Kasumi-1 (cell line): ENCODE measurements around the gene AUTS2.
"Not testable (repeated sequence)": the region's sequence is repeated elsewhere in the genome, so short reads cannot be mapped to it uniquely, and the experiment has no call there.

Source experiments
- DNase-seq, 2 experiments: peaks; one replicate each; lab custom pipeline; 2025; lab: John Stamatoyannopoulos, UW

Gene AUTS2

DNA sequence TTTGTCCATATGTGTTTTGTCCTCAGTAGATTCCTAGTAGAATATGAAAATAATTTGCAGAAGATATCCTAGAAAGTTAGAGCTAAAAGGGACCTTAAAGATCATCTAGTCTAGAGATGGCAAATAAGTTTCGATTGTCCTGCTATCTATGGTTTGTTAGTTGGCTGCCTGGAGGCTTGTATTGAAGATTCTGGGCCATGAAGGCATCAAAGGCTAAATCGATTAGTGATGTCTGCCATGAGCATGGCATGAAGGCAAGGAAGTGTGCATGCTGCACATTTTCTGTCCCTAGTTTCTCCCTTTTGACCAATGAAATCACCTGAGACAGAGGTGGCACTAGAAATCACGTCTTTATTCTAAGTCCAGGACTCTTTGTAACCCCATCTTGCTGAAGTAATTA is 979.9 kb downstream of the AUTS2 start:
- DNase-seq = no peak

DNA sequence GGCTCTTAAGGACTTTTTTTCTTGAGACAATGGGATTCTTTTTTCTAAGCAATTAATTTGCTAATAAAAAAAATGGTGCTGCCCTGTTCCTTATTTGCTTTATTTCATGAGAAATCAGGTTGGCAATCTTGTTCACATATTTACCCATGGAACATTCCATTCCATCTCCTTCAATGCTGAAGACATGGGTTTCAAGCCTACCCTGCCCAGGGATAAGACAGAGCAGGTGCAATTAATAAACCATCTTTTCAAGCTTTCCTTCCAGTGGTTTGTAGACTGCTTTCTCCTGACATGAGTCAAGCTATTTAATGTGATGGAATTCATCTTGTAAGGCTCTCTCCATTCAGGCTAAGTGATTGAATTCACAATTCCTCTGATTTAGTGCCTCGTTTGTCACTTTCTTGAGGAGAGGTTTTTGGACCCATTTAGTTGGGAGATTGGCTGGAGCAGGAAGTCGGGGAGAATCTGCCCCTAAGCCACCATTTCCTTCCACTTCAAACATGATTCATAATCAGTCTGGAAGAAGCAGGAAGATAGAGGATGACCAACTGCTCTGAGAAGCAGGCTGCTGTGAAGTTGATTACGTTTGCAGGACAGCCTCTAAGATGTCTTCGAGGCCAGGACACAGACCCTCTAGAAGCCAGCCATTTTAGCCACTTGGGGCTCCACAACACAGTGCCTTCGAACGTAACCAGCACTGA is 981.3 kb downstream of the AUTS2 start:
- no peak for DNase-seq

DNA sequence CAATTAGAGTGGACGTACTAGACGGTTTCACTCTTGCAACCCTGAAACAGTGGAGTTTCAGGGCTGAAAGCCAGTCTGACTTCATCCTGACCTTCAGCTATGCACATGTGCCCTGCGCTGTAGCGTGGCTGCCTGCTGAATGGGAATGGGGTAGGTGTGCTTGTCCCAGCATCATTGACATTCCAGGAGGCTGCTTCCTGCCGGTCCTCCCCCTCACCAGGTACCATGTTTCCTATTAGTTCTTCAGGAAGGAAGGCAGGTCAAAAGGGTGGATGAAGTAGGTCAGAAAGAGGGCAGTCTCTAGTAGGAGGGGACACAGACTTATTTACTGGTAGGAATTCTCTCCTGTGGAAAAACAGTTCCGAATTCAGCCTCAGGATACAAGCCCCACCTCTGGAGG is 981.9 kb downstream of the AUTS2 start:
- no peak for DNase-seq

DNA sequence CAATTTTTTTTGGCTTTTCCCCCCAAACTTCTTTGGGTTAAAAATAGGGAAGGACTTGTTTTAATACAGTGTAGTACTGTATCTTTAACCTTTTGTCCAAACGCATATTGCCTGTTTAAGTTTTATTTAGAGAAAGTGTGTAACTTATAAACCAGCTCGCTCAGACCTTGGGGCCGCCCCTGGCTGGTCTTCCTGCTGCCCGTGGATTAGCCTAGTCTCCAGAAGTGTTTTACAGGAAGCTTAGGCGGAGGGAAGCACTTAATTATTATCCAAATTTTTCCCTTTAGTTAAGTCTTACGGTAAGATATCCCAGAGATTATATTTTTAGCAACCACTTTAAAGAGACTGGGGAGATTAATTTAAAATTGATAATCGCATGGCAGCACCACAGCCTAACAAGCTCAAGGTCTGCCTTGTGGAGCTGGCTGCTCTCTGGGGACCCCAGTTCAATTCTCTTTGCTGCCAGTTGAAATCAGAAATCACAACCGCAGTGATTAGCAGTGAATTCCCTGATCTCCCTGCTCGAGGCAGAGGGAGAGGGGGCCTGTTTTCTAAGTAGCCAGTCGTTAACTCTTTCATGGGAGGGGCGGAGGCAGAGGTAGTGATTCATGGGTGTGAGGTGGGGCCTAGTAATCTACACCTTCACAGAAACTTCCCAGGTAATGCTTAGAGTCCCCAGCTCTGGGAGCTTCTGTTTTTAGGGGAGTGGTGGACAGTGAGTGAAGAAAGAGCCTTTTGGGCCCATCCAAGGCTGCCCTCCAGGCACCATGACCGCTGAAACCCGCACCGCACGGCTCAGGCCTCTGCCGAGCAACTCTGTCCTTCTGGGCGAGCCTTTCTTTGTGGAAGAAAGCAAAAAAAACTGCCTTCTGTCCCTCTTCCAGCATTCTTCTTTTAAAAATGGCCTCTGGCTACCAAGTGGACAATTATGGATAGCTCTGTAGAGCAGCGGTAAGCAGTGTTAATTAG is 984.9 kb downstream of the AUTS2 start:
- DNase-seq = no peak

DNA sequence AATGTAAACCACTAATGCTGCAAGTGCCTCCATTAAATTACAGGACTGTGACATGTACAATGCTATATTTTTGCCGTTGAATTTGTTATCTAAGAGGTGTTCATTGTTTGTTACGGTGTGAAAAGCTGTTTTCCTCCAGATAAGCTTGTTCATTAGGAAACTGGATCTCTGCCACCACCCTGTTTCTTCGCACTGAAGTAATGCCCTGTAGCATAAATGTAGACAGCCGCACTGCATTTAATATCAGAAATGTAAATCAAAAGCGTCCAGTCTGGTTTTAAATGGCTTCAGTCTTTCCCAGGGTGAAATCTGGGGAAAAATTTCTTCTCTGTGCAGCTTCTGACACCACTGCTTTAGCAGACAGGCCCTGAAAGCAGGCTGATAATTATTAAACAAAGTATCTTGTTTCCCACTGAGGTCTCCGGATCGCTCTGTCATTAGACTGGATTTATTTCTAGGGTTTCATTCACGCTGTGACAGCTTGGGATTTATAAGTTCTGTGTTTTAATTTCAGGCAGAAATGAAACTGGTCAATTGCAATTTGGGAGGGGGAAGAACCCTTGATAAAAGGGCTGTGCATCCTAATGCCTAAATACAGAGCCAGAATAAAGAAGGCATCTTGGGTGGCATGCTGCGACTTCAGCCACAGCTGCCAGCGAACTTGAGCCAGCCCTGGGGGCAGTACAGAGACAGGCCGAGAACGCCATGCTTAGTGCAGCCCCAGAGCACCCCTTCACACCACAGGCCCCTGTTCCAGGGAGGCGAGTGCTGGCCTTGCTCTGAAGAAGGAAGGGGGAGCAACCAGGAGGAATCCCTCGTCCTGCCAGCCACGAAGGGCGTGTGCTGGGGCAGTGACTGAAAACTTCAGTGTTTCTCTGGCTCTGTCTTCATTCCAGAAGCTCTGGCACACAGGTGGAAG is 985.9 kb downstream of the AUTS2 start:
- DNase-seq = no peak

DNA sequence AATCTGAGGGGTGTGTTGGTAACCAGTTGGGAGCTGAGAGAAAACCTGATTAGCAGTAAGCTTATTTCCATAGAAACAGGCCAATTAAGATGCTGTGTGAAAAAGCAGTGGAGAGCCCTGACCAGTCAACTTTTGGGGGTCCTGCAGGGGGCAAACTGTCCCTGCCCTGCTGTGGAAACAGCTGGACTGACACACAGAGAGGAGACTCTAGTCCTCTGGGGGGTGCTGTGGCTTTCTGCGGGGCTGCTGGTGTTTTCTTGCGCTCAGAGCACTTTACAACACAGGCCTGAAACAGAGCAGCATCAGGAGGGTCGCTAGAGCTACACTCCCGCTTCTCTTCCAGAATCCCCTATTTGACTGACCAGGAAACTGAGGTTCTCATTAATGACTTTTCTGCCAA is 986.8 kb downstream of the AUTS2 start:
- DNase-seq = no peak

DNA sequence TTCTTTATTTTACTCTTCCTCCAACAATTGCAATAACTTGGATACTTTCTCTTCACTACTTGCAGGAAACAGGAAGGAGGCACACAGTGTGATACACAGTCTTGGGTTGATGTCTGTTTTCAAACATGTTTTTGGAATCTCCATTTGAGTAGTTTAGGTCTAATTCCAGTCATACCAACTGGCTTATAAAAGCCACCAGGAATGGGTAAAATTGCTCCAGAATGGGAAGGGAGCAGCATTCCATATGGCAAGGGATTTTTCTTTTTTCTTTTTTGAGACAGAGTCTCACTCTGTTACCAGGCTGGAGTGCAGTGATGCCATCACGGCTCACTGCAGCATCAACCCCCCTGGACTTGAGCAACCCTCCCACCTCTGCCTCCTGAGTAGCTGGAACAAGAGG is 988.5 kb downstream of the AUTS2 start:
- no peak for DNase-seq

DNA sequence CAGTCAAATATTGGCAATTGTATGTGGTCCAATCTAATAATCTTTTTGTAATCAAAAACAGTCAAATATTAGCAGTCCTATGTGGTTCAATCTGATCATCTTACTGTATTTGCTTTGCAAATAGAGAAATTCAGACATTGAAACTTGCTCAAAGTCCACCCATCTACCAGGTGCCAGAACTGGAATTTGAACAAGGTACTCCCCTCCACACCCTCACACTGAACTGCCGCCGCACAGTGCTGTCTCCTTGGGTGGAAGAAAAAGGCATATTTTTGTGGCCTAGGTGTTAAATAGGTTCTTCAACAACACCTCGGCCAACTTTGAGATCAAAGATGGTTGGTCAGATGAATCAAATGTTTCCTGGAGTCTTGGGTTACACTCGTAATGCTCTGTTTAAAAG is 989.5 kb downstream of the AUTS2 start:
- DNase-seq = no peak

DNA sequence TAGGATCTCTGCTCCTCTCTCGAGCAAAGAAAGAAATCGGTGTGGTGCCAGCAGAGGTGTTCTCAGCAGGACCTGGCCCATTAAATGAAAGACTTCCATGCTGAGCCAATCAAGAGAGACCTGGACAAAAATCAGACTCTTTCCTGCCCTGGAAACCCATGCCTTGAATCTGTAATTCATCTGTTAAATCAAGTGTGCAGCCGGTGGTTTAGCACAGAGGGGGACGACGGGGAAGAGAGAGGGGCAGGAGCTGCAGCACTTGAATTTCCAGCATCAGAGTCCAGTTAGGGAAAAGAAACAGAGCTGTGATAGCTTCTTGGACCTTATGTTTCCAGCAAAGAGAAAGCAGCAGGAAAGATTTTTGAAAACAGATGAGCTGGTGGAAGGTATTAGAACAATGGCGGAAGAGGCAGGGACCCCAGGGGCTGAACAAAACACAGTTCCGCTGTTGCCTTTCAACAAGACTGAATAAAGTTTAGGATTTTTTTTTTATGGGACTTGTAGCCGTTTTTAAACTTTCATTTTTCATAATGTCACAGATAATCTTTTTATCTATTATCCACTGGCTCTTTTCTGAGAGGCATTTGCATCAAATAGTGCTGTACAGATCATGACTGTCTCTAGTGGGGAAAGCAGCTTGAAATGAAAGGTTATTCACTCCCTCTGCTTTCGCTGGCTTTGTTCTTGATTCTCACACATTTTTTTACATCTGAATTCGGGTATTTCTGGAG is 990.1 kb downstream of the AUTS2 start:
- no peak for DNase-seq

DNA sequence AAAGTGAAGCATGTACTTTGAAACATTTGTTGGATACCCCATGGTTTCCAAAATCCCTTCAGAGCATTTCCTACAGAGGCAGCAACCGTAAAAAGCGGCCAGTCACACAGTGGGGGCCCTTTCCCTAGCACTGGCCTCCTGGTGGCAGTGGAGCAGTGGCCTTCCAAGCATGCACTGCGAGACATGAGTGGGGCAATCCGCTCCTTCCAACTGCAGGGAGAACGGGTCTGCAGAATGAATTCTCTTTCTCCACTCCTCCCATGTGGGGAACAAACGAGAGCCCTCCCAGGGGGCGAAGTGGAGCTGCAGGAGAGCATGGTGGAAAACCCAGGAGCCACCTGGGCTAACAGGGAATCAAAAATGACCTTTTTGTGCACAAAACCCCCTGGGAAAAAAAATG is 990.7 kb downstream of the AUTS2 start:
- no peak for DNase-seq

DNA sequence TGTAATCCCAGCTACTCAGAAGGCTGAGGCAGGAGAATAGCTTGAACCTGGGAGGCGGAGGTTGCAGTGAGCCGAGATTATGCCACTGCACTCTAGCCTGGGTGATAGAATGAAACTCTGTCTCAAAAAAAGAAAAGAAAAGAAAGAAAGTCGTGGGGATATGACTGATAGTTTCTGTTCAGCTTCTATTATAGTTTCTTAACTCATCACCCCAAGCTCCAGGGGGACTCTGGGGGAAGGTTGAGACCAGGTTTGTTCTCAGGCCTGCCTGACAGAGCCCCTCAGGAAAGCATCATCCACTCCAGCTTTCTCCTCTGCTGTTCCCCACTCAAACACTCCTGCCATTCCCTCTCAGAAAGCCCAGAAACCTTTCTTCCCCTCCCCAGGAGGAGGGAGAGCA is 991.3 kb downstream of the AUTS2 start:
- DNase-seq = no peak

DNA sequence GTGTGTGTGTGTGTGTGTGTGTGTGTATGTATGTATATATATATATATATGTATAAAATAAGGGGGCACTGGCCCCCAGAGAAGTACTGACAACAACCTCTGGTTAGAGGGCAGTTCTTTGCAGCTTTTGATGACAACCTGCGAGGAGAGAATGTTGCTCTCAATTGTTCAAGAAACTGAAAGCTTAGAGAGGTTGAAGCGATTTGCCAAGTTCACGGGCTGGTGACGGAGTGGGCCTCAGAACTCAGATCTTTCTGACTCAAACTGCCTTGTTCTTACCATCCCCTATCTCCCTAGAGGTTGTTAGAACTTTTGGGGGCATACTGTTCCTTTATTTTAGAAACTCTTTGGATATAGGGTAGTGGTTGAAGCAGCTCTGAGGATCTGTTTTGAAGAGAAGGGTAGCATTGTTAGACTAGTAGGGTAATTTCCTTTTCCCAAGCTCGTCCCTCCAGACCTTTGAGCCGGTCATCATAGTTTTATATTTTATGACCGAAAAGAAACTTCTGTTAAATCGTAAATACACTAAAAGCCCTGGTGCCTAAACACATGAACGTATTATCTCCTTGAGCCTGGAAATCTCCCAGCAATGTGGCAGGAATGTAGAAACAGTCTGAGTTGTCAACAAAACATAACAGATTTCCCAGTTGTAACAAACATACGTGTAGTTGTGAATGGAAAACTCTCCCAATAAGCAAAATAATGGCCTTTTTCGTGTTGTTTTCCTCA is 992.0 kb downstream of the AUTS2 start:
- DNase-seq = no peak

DNA sequence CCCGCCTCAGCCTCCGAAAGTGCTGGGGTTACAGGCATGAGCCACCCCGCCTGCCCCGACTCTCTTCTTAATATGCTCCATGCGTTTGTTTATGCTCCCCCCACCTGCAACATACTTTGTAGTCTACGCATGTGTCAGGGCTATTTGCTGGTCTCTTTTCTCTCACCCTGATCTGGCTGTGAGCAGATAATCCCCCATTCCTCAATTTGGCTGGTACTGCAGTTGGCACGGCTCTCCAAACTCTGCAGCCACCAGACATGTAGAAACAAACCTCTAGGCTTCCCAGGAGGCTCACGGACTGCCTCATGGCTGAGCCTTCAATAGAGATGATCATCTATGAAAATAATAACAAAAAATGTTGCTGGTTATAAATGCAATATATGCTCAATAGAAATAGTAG is 993.4 kb downstream of the AUTS2 start:
- no peak for DNase-seq

DNA sequence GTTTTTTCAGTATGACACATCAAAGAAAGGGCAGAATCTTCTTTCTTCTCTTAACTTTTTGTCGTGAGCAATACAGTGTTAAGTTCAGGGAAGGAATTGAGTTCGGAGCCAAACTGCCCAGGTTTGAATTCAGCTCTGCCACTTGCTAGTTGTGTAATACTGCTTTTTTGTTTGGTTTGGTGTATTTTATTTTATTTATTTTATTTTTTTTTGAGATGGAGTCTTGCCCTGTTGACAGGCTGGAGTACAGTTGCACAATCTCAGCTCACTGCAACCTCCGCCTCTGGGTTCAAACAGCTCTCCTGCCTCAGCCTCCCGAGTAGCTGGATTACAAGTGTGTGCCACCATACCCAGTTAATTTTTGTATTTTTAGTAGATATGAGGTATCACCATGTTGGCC is 993.9 kb downstream of the AUTS2 start:
- DNase-seq = no peak

DNA sequence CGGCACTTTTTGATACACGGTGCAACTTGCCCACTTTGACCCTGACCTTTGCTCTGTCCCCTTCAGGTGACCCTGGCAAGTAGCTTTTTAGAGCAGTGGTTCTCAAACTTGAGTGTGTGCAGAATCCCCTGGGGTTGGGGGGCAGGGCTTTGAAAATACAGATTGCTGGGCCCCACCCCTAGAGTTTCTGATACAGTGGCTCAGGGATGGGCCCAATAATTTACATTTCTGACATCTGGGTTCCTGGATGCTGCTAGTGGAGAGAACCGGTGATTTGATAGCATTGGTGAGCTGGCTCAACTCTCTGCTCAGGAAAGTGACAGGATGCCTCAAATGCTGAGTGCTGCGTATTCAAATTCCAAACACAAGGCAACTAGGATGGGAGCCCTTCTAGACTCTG is 995.9 kb downstream of the AUTS2 start:
- DNase-seq = no peak

DNA sequence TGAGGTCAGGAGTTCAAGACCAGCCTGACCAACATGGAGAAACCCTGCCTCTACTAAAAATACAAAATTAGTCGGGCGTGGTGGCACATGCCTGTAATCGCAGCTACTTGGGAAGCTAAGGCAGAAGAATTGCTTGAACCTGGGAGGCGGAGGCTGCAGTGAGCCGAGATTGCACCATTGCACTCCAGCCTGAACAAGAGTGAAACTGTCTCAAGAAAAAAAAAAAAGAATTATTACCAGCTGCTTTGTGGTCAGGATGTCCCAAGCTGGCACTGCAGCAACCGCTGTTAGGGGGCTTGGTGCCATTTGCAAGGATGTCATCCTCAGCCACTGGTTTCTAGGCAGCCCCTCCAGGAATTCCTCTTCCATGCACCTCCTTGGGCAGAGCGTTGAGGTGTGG is 996.6 kb downstream of the AUTS2 start:
- DNase-seq = not testable (repeated sequence)

DNA sequence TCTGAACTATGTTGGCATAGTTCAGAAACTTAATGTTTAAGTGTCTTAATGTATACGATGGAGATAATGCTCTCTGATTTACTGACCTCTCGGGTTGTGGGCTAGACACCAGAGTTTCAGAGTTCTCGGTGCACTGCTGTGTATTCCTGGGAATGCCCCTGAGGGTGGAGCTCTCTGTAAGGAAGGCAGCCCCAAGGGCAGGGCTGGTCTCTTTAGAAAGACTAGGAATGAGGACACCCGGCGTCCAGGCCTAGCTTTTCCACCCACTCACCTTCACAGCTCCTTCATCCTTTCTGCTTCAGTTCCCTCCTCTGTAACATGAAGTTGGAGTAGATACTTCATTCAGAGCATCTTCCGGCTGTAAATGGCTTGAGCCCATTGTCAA is 997.1 kb downstream of the AUTS2 start:
- DNase-seq = no peak

DNA sequence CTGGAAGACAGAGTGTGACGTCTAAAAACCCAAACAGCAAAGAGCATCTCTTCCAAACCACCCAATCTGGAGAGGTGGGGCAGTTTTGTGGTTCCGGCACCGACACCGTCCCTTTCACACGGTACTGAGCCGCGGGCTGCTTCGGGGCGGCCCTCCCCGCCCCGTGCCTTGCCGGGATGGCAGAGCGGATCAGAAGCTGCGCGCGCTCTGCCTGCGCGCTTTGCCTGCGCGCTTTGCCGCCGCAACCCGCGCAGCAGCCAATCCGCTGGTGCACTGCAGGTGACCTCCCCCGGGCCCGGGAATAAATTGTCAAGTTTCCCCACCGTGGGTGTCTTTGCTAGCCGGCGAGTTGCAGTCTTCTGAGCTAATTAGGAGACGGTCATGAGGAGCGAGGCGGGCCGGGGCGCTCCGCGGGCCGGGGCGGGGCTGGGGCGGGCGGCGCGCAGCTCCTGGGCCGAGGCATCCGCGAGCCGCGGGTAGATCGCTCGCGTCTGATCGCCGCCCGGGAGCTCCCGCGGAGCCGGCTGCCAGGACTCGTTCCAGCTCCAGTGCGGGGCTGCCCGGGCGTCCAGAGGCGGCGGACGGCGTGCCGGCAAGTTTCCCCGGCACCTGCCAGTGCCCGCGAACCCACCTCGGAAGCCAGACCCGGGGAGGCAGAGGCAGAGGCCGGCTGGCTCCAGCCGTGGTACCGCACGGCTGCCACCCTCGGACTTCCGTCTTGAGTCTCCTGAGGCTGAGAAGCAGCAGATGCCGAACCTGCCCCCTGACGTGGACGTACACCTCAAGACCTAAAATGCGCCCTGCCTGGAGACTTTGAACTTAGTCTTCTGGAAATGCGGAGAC is 997.7 kb downstream of the AUTS2 start:
- no peak for DNase-seq

DNA sequence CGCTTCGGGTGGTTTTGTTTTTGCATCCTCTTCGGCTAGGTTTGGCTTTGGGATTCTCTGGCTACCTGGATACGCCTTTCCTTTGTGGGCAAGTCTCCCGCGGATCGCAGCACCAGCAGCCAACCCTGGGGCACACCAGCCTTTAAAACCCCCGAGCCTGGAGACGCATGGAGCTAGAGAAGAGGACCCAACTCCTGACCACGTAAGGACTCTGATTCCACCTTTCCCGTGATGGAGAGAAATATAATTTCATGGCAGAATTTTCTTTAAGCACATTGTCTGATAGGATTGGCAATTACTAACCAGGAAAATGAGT is 998.3 kb downstream of the AUTS2 start:
- DNase-seq = no peak

DNA sequence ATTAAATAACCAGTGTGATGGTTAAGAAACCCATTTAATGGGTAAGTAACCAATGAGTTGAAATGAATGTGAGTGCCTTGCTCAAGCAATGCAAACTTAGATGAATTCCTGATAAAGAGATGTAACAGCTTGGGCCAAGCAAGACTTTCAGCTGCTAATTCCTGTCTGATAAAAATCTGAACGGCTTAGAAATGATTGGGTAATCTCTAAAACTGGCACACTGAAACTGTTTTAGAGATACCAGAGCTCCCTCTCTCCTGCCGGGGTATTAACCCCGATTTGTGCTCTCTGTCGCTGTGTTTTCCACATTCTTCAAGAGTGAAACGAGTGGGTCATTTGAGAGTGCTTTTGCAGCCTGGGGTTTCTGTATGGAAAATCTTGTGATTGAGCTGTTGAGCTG is 998.8 kb downstream of the AUTS2 start:
- no peak for DNase-seq
